GM21423 (cell line): ENCODE results near the gene TMEM273.

ENCODE experiments used
- ATAC-seq: cut with Tn5 transposase; IDR thresholded peaks from one replicate; pipeline ENCODE4 v1.9.1; 2021; ENCODE audit warnings: mild to moderate bottlenecking, moderate library complexity; ENCODE audit not compliant: unreplicated experiment

TMEM273 gene

DNA sequence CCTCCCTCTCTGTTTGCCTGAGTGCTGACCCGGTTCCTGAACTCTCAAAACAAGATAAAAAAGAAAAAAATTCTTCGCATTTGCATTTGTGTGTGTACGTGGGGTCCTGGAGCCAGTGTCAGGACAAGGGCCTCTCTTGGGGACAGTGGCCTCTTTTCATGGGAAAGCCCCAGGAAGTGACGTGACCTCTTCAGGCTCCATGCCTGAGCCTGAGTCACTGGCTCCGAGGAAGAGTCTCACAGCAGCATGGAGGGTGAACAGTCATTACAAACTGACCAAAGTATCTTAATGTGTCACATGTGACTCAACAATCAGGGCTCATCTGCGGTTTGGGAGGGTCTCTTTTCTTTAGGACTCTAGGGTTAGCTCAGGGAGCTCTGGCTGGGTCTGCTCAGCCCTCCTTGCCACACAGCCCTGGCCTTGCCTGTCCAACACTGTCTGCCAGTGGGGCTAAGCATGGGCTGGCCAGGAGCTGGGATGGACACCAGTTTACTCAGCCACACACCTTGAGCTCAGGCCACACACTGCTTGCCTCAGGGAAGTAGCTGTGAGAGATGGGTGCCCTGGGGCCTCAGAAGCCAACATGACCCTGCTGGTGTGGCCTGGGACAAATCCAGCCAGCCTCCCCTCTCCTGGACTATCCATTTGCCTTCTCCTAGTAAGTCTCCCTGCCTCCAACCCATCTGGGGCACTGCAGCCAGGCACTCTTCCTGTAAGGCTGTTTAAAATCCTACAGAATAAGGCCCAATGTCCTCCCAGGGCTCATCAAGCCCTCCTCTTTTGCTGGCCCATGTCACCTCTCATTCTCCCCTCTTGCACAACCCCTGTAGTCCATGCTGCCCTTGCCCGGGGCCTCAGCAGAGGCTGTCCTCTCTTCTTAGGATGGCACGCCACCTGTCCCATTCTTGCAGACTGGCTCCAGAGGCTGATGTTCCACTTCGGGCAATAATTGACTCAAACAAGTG, 10.5 kb downstream of the TMEM273 start:
- ATAC-seq = peak; percentile 71

GRCh38 chr10:49176310-49177268, 11.6 kb downstream of the TMEM273 start:
- ATAC-seq = no peak

GRCh38 chr10:49175587-49176309, 12.4 kb downstream of the TMEM273 start:
- ATAC-seq = no peak

GRCh38 chr10:49174926-49175500, 13.2 kb downstream of the TMEM273 start:
- ATAC-seq = no peak

DNA sequence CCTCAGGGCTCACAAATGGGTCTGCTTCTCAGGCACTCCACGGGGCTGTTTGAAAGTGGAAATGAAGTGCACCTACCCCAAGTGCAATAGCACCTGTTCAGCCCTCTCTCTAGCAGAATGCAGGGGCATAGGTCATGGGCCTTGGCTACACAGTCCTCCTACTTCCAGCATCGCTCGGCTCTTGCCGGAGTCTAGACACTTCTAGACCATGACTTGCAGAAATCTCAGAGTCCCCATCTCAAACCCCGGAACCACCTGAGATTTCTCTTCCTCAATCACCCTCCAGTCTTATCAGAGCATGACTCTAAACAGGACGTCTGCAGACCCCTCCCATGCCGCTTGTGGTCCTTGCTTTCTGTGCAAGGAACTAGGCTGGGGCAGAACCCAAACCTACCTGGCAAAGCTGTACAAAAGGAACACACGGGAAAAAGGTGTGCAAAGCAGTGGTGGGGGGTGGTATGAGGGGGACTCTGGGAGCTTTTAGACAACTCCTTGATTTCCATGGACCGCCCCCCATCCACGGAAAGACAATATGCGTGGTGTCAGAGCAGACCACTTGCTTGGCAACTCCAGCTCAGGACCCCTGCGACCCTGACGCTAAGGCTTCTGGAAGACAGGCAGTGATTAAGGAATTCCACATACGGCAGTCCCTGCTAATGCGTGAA, 13.8 kb downstream of the TMEM273 start:
- ATAC-seq = no peak

DNA sequence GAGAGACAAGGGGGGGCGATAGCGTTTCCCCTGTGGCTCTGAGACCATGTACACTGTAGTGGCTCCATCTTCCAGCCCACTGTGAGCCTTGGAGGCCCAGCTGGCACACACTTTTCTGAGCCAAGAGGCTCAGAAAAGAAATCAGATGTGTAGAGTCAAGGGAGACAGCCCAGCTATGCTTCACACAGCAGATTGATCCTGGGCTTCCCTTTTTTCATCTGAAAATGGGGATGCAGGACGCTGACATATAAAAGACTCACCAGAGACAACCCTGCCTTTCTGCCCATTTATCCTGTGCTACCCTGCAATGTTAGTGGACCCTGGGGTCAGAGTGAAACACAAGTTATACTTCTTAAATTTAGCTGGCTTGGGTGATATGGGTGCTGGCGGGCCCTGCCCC, 14.3 kb downstream of the TMEM273 start:
- no peak for ATAC-seq

DNA sequence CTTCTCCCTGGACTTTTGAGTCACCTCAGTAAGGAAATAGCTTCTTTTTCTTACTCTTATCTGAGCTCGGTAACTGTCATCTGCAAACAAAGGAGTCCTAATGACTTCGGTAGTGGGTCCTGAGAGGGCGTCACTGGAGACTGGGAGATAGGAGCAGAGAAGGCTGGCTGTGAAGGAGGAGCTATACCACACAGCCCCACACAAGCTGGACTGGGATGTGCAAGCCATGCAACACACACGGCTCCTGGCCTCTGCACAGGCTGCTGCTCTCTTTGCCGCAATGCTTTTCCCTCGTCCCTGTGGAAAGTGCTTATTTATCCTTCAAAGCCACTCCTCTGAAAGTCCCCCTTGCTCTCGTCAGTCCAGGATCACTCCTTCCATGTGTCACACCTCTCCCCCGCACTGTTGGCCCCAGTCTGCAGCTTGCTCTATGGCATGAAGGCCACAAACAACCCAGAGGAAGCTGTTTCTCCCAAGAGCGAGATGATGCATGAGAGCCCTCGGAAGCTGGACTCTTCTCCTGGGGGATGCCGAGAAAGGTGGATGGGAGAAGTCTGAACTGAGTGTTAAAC, 14.9 kb downstream of the TMEM273 start:
- no peak for ATAC-seq

GRCh38 chr10:49172777-49173132, 15.4 kb downstream of the TMEM273 start:
- no peak for ATAC-seq

- ATAC-seq = peak; percentile 43
These were observed 16.0 kb downstream of the TMEM273 start for GRCh38 chr10:49172061-49172776.

DNA sequence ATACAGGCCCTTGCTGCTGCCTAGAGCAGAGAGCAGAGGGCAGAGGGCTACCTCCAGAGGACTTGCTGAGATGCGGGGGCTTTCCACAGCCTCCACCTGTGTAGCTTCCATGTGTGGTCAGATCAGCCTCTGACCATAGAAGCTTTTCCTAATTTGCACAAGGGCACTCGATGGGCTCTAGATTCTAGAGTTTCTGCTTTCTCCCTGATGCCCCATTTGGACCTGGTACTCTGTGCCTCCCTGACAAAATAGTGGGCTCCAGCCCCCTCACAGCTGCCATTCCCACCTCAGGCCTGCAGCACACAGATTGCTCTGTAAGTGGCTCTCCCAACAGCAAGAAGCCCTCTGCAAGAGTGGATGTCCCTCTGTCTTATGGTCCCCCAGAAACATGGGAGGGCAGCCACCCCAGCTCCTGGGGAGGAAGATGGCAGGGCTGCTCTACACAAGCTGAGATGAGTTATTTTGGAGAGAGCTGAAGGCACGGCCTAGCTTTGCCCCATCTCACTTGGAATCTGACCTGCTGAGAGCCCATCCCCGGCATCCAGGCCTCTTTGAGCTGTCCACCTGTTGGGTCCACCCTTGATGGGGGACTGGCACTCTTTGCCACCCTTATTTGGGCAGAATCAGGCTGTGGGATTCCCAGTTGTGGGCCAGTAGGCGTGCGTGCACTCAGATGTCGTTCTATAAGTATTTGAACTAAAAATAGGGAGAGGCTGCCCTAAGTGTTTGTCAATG, 16.7 kb downstream of the TMEM273 start:
- ATAC-seq = no peak

DNA sequence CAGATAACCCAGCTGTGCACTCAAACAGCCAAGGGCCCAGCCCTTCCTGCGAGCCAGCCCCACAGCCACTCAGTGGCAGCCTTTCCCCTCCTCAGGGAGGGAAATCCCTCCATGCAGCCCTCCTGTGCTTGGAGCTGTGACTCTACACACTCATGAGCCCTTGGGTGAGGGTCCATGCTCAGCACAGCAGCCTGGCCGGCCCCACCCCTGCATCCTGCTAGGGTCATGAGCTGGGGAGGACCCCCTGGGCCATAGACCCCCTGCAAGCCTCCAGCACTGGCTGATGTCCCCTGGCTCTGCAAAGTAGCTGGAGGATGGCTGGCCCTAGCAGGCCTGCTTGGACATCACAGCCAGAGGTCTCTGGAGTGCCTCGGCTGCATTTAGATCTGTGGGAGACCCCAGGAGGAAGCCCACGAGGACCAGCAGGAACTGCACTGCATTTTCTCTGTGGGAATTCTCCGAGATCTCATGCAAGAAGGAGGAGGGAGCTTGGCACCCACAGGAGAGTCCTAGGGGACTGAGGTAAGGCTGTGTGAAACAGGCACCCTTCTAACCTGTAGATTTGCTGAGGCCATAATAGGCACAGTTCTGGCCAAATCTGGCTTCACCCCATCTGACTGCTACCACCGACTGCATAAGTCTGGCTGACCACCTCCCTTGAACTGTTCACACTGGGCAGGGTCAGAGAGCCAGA, 17.4 kb downstream of the TMEM273 start:
- no peak for ATAC-seq

GRCh38 chr10:49169776-49170175, 18.4 kb downstream of the TMEM273 start:
- ATAC-seq = no peak

GRCh38 chr10:49168831-49169500, 19.2 kb downstream of the TMEM273 start:
- ATAC-seq = no peak

DNA sequence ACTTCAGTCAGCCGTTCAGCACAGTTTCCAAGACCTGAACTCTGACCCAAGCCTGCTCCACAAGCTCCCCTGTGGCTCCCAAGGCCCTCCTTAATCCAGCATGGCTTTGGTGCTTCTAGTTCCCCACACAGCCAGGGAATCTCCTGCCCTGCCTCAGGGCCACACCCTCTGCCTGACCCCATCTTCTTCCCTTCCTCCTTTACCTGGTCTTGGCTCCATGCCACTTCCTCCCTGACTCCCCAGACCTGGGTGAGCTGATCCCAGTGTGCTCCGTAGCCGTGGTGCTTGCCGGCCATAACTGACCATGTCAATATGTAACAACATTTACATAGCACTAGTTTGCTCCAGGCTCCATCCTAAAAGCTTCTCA, 20.0 kb downstream of the TMEM273 start:
- no peak for ATAC-seq

- no peak for ATAC-seq
These were observed 20.6 kb downstream of the TMEM273 start for GRCh38 chr10:49167425-49168170.
